HPDE6-E6E7 (cell line): ENCODE results near the gene PREX1.

Experiments
- DNase-seq: peaks from one replicate; pipeline ENCODE4 v3.0.0; 2011; ENCODE audit warnings: missing footprints; ENCODE audit errors: extremely low spot score

PREX1 gene

DNA sequence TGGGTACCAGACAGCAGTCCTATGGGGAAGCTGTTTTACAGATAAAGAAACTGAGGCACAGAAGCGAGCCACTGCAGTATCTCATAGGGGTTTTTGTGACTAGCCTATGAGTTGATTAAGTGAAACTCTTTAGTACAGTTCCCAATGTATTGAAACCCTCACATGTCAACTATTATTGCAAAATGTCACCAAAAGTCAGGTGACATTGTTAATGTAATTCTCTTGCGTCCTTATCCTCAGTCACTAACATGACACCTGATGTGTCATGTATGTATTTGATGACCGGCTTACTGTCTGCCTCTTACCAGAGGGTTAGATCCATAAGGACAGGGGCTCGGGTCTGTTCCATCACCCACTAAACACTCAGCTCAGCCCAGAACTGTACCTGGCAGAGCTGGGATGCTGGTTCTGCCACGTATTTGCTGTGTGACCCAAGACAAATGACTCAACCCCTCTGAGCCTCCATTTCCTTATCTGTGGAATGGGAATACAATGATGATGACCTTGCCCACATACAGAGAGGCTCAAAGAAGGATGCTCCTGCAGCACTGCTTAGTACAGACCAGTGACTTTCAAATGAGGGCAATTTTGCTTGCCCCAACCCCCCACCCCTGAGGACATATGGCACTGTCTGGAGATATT, 32.9 kb downstream of the PREX1 start:
- DNase-seq: no peak

DNA sequence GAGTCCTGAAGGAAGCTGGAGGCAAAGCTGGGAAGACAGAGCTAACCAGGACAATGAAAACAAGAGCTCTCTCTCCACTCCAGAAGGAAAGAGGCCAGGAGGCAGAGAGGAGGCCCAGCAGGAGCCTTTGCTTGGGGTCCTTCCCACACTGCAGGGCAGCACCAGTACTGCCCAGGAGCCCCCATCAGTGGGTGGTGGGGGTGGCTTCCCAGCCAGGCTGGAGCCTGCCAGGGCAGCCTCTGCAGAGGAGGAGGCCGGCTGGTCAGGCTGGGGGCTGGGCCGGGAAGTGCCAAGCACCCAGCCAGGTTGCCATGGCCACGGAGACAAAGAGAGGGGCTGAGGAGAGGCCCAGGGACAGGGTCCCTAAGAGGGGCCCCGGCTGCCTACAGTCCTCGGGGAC, 33.4 kb downstream of the PREX1 start:
- no peak for DNase-seq

DNA sequence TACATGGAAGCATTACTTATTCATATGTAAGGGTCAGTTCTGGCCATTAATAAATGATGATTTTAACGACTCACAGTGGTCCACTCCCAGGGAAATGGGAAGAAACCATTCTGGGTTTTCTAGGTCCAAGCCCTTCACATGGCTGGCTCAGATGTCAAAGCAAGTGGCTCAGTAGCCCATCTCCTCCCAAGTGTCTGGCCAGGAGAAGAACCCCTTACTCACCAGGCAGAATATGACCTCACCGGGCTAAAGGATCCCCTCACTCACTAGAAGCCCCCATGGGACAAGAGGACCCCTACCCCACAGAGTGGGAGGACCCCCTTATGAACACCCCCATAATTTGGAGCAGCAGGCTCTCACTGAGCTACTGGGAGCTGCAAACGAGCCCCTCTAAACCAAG, 34.0 kb downstream of the PREX1 start:
- DNase-seq: no peak

DNA sequence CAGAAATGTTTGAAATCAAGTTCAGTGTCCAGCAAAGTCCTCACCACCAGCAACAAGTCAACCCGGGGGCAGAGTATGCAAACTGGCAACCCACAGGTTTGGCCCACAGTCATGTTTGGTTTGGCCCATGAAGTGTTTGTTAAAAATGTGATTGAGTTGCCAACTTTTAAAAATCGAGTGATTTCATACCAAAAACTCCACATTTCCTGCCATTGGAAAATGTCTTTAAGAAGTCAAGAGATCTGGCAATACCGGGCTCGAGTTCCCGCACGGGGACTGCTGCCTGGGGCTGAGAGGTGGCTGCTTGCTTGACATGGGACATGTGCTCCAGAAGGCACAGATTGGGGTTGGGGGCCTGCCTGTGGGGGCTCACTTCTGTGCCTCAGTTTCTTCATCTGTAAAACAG, 36.1 kb downstream of the PREX1 start:
- no peak for DNase-seq

DNA sequence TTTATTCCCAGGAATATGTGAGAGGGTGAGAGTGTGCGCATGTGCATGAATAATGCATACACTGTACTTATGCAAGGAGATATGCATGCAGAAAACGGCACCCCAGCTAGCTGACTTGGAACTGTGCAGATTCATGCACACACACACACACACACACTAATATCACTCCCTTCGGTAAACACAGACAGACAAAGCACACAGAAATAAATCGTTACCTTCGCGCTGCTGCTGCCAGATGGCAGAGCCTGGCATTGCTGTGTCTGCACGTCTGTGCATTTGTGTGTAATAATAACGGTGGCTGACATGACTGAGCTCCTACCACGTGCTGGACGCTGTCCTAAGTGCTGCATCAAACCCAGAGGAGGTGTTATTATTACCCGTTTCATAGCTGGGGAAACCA, 36.8 kb downstream of the PREX1 start:
- DNase-seq: no peak

DNA sequence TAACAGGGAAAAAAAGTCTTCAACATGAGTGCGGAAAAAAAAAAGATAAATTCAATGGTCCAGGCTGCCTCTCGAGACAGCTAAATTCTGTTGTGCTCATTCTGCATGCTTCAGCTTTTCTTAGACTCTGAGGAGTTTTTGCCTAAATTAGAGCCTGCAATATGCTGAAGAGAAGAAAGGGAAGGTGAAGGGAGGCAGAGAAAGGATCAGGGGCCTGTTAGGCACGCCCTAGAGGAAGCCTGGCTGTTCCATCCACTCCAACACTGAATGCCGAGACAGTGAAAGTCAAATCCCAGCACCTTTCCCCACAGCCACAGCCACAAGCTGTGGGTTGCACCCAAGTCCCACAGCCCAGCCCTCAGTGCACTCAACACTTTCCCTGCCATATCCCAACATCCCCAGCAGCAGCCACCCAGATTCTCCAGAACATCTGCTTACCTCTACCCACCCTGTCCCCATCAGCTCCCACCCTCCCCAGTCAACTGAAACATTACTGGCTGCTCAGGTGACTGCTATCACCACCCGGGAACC, 37.3 kb downstream of the PREX1 start:
- no peak for DNase-seq

DNA sequence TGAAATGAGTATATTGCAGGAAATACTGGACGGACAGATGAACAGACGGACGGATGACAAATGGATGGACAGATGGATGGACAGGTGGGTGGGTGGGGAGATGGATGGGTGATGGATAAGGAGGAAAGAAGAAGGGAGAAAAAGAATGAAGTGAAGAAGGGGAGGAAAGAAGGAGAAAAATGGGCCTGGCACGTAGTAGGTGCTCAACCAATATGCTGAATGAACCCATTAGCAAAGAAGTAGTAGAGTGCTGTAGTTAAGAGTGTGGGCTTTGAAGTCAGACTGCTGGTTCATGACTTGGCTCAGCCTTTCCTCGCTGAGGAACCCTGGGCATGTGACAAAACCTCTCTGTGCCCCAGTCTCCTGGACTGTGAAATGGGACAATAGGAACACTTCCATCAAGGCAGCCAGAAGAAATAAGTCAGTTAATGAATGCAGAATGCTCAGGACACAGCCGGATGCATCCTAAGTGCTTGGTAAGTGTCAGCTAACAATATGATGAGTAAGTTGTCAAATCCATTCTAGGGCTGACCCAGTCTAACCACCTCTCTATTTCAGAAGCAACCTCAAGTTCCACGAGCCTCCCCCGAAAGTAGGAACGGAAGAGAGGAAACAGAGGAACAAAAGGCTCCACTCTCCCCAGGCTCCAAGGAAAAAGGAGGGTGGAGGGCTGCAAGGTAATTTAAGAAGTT, 37.9 kb downstream of the PREX1 start:
- no peak for DNase-seq

DNA sequence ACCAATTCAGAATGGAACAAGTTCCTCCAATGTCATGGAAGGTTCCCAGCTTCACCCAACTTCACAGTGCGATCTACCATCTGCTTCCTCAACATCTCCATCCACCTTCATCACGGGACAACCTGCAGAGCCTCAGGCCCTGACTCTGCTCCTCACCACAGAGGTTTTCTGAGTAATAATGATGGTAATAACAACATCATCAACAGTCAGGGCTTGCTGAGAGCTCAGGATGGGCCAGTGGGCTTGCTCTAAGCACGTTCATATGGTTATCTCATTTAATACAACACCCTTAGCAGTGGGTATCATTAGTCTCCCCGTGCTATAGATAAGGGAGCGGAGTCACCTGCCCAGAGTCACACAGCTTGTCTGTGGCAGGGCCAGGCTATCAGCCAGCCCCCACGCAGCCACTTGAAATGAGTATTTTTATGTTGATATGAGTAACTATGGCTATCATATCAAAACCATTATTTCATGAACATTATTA, 38.6 kb downstream of the PREX1 start:
- DNase-seq: no peak

DNA sequence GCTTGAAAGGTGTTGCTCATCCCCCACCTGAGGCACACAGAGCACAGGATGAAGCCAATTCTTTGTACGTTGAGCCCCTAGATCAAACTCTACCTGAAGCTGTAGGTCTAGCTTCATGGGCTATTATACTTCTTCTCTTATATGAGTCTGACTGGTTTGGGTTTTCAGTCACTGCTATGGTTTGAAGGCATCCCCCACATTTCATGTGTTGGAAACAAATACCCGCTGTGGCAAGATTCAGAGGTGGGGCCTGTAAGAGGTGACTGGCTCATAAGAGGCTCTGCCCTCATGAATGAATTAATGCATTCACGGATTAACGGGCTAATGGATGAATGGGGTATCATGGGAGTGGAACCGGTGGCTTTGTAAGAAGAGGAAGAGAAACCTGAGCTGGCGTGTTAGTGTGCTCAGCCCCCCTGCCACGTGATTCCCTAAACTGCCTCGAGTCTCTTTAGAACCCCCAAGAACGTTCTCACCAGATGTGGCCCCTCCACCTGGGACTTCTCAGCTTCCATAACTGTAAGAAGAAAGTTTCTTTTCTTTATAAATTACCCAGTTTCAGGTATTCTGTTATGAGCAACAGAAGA, 39.2 kb downstream of the PREX1 start:
- no peak for DNase-seq

DNA sequence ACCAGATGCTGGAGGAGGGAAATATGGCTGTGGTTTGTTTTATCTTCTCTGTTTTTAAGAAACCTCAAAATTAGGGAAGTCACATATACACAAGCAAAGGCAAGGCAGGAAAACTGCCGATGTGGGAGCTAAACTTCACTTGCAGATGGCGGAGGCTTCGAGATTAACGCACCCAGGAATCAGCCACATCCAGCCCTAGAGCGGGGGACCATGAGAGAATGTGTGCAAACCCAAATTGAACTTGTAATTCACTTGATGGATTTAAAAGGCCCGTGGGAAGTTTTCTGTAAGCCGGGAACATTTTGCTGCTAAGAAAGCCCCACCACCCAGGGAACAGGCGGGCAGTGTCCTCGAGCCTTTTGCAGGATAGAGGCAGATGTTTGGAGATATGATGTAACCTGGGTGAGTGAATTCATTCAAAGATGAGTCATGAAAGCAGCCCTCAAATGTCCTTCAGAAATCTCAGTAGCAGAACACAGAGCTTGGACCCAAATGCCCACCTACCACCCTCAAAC, 39.9 kb downstream of the PREX1 start:
- no peak for DNase-seq

DNA sequence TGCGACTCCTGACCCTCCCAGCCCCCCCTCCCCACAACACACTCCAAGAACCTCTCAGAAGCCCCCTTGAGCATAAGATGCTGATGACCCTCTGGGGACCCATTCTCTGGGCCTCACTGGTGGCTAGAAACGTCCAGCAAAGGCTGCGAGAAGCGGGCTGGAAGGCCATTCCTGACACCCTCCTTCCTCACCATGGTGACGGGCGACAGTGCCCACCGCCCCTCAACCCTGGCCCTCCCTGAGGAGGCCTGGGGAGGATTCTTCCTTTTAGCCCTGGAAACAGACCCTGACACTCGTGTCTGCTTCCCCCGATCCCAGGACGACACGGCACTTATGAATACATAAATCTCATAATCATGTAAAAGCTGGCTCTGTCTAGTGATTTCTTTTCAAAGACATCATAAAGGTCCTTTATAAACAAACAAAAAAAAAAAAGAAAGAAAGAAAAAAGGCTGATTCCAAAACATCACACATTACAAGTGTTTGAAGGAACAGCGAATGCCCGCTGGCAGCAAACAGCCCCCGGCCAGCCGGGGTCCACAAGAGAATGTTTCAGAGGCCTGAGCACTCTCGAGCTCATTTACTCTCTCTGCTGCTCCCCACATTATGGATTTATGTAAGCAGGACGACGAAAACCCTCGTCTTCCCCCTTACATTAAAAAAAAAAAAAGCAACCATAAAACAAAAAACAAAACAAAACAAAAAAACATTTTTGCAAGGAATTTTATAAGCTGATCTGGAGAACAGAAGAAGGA, 40.7 kb downstream of the PREX1 start:
- DNase-seq: no peak

DNA sequence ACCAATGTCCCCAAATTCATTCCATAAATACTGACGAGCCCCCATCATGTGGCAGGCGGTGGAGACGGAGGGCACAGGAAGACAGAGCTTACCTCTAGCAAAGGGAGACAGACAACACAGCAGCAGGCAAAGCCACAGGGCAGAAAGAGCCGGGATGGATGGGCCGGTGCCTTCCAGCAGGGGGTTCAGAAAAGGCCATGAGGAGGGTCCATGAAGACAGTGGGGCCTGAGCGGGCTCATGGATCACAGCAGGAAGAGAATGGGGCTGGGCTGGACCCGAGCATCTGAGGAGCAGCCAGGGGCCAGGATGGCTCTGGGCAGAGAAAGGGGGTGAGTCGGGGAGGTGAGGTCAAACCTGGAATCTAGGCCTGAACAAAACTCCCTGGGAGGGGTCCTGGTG, 42.0 kb downstream of the PREX1 start:
- DNase-seq: no peak

DNA sequence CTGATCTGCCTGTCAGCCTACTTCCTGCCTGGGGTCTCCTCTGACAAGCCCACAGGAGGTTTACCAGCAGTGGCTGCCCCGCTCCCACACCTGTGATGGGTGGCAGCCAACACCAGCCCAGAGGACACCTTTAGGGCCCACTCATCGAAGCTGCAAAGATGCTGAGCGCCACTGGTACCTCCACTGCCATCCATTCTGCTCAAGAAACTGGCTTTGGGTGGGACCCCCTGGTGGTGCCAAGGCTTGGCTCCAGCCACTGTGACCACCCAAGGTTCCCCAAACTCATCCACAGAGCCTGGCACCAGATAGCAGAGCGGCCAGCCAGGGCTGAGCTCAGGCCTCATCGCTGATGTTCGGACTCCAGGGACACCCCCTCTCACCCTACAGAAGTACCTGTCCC, 42.5 kb downstream of the PREX1 start:
- no peak for DNase-seq

DNA sequence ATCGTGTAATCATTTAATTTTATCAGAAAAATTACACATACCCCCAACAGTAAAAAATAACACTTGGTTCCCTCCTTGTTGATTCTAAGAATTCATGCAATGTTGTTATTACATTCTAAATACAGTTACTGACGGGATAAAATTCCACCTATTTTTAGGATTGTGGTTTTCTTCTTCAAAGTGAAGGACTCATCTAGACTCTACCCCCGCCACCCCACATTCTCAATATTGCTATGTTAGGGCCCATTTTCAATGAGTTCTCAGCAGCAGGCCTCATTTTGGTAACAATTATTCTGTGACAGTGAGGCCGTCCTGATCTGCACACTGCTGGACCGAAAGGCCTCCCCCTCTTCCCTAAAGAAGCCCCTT, 43.5 kb downstream of the PREX1 start:
- DNase-seq: no peak

DNA sequence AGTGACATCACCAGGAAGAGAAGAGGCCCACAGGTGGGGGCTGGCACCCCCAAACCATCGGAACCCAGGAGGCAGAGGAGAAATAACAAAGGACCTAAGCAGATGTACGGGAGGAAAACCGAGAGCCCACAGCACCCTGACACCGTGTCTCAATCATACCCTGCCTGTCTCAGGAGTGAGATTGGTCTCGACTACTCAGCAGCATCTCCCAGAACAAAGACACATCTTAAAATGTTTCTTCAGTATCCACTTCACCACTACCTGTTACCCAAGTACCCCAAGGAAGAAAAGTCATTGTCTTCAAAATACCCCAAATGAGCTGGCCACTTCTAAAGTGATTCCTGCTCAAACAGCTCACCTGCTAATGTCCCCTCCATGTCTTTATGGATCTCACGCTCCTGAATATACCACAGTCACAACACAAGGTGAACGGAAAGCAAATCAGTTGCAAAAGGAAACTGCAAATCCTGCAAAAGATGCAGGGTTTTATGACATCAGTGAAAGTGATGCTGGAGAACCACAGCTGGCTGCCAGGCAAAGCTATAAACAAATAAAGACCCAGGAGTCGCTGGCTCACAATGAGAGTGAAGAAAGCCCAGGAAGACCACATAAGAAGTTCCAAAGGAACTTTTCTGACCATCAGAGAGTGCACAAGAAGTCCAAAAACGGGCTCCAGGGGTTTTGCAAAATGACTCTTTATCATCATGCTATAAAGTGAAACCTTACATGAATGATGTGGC, 44.1 kb downstream of the PREX1 start:
- DNase-seq: no peak

DNA sequence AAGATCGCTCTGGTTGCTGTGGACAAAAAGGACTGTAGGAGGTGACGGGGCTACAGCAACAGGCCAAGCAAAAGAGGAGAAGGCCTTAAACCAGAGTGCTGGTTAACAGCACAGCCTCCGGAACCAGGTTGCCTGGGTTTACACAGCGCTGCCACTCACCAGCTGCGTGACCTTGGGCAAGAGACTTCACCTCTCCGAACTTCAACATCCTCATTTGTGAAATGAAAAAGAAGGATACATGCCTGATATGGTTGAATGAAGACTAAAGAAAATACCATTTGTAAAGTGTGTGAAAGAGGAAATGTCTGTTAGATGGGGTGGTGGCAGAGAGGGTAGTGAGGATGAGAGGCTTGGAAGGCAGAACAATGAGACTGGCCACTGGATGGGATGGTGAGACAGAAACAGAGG, 44.9 kb downstream of the PREX1 start:
- DNase-seq: no peak

DNA sequence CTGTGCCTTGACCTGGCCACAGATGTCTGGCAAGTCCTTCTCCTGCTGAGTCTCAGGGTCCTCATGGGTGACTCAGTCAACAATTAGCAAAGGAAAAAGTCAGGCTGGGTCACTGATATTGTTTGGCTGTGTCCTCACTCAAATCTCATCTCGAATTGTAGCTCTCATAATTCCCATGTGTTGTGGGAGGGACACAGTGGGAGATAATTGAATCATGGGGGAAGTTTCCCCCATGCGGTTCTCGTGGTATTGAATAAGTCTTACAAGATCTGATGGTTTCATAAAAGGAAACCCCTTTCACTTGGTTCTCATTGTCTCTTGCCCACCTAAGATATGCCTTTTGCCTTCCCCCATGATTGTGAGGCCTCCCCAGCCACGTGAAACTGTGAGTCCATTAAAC, 45.7 kb downstream of the PREX1 start:
- DNase-seq: no peak

DNA sequence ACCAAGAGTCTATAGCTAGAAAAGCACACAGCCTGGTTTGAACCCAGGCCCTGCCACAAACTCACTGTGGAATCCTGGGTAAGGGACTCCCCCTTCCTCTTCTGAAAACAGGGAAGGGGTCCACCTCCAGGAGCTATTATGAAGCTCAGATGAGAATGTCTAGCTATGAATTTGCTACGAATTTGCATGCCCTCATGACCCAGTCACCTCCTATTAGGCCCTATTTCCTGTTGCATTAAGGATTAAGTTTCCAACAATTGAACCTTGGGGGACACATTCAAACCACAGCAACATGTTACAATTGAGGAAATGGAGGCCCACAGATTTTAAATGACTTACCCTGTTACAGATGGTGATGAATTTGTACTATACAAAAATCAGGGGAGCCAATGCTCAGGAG, 46.2 kb downstream of the PREX1 start:
- no peak for DNase-seq

DNA sequence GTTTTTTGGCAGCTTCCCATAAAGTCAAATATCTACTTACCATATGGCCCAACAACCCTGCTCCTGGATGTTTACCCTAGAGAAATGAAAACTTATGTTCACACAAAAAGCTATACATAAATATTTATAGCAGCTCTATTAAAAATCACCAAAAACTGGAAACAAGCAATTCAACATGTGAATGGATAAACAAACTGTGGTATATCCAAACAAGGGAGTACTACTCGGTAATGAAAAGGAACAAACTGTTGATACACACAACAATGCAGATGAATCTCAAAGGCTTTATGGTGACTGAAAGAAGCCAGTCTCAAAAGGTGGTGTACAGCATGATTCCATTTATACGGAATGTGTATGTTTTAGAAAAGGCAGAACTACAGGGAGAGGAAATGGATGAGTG, 48.4 kb downstream of the PREX1 start:
- no peak for DNase-seq

DNA sequence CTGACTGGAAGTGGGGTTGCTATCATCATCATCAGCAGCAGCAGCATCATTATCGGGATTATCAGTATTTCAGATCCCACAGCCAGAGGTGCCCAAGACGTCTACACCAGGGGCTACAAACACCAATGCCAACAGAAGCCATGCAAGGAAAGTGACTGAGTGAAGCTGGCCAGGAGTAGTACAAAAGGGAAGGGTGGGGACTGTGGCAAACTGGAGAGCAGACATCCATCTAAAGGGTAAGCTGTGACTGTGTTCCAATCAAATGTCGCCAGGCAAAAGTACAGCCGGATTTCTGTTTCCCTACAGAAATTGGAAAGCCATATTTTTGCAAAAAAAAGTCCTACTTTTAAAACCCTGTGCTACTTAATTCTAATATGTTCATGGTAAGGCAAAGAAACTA, 50.0 kb downstream of the PREX1 start:
- DNase-seq: no peak

DNA sequence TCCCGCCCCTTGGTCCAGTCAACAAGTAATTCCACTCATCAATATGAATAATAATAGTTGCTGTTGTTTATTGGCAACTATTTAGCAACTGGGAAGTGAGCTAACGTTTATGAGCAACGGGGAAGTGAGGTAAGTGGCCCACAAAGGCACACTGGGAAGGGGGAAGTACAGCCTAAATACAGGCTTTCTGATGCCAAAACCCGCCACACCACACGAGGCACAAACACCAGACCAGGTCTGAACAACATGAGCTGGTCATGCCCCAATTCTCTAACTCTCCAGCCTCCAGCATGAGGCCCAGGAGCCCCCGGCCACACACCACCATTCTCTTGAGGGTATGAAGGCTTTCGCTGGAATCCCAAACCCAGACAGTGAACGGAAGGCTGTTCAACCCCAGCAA, 50.8 kb downstream of the PREX1 start:
- no peak for DNase-seq

DNA sequence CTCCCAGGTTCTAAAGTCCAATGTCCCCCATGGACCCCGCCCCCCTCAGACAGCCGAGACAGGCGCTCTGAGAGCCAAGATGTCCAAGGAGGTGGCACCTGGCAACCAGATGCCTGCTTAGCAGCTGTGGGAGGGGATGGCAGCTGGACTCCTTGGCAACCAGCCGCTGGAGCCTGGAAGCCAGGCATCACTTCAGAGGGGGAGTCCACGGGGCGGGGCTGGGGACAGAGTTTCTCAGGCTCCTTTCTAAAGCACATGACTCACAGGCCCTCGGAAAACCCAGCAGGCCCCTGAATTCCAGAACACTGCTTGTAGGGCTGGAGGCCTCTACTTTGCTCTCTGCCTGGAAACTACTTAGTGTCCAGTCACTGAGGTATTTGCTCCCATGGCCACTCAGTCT, 51.5 kb downstream of the PREX1 start:
- DNase-seq: no peak
